GM12875 (cell line): ENCODE results near the gene EIF2A.

Source experiments
- H3K4me3 ChIP-seq: one replicate; pipeline ENCODE4 v1.5.1; 2011; ENCODE audit warnings: low read depth, low read length, control low read depth
- CTCF ChIP-seq: IDR thresholded peaks from 2 replicates; pipeline ENCODE4 v1.5.1; 2011; ENCODE audit warnings: low read depth, mild to moderate bottlenecking, control low read depth, inconsistent platforms, low read length, moderate library complexity, borderline replicate concordance; ENCODE audit not compliant: insufficient read depth

The EIF2A gene

GRCh38 chr3:150543531-150543930, 3.1 kb upstream of the EIF2A start:
- H3K4me3 ChIP-seq, result no peak overlapping the region
- TF ChIP-seq CTCF, result no peak

- no peak for TF ChIP-seq CTCF
- H3K4me3 ChIP-seq, result no peak overlapping the region
Measured at GRCh38 chr3:150544041-150544440, 2.5 kb upstream of the EIF2A start.

GRCh38 chr3:150544726-150545125, 1.9 kb upstream of the EIF2A start:
- no peak for TF ChIP-seq CTCF
- H3K4me3 ChIP-seq, result peak overlapping the region; percentile 76

GRCh38 chr3:150545419-150546225, 965 bp upstream of the EIF2A start:
- H3K4me3 ChIP-seq, result peak overlapping the region; percentile 76
- no peak for TF ChIP-seq CTCF

GRCh38 chr3:150547045-150547741, 606 bp downstream of the EIF2A start:
- peak overlapping the region; percentile 76 for H3K4me3 ChIP-seq
- TF ChIP-seq CTCF, result no peak

- H3K4me3 ChIP-seq, result no peak overlapping the region
- no peak for TF ChIP-seq CTCF
Measured at GRCh38 chr3:150555859-150556436, 9.4 kb downstream of the EIF2A start.
